Measurements from ENCODE around the gene S100A2. TPM values are rescaled to one million over a fixed set of nuclear protein-coding genes. Genes with fewer than 3 reads are reported as not detected.
A peak's percentile ranks its signal among the peaks of the same experiment; 100 is the strongest.

Gene S100A2
- total RNA-seq, 1 donor from 2014 or later: 2.2 TPM

GRCh38 chr1:153546796-153547559, 18.7 kb downstream of the S100A2 start:
- no peak for DNase-seq (ENCODE audit: low read depth in 2 of 2)

DNA sequence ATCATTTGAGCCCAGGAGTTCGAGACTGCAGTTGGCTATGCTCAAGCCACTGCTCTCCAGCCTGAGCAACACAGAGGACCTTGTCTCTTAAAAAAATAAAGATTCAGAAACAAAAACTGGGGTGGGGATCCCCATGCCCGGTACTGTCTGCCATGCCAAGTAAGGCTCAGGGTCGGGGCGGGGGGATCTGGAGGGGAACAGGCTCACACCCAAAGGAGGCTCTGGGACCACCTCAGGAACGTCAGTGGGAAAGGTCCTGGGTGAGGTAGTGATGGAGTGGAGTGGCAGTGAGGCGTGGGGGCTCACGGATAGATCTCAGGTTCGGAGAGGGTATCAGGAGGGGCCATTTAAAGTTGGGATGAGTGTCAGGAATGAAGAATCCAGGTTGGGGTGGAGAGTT, 19.3 kb downstream of the S100A2 start:
- DNase-seq (ENCODE audit: low read depth in 2 of 2): no peak

- peak; percentile 82 to 92 for DNase-seq (ENCODE audit: low read depth in 2 of 2)
Observed at GRCh38 chr1:153545067-153546055, 20.3 kb downstream of the S100A2 start, which contains the start of gene S100A4. TSS of gene S100A4 (minus strand) at chr1:153545806. CDS start at chr1:153544794, 1,012 bp downstream.

- no peak for DNase-seq (ENCODE audit: low read depth in 2 of 2)
Observed at GRCh38 chr1:153544453-153545066, 21.1 kb downstream of the S100A2 start.

GRCh38 chr1:153543736-153544135, 21.9 kb downstream of the S100A2 start:
- no peak for DNase-seq (ENCODE audit: low read depth in 2 of 2)

GRCh38 chr1:153542956-153543711, 22.5 kb downstream of the S100A2 start:
- no peak for DNase-seq (ENCODE audit: low read depth in 2 of 2)

GRCh38 chr1:153541641-153542590, 23.7 kb downstream of the S100A2 start:
- no peak for DNase-seq (ENCODE audit: low read depth in 2 of 2)

- DNase-seq (ENCODE audit: low read depth in 2 of 2): no peak
Observed at GRCh38 chr1:153540394-153541361, 25.0 kb downstream of the S100A2 start, which contains the start of gene S100A5. TSS of gene S100A5 (minus strand) at chr1:153540934. CDS start at chr1:153540191, 743 bp downstream.

DNA sequence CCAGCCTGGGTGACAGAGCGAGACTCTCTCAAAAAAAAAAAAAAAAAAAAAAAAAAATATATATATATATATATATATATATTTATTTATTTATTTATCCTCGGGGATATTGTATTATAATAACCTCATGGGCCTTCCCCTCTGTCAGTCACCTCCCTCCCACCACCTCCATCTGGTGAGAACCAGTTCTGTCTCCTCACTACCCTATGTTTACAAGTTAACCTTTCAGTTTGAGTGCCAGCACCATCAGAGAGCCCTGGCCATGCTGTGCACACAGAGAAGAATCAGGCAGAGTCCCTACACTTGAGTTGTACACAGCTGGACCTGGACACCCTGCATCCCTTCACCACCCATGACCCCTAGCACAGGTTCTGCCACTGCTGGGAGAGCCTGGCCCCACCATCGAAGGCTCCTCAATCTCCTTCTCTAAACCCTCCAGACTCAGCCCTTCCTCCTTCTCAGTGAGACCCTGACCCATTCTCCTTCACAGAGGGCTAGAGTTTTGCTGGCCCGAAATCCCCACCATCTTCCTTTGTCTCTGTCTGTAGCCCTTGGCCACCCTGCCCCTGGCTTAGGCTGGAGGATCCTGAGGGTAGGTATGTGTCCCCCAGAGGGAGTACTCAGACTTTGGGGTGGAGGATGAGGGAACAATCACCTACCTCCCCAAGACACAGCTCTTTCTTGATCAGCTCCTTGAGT, 26.1 kb downstream of the S100A2 start:
- no peak for DNase-seq (ENCODE audit: low read depth in 2 of 2)

- peak in 1 of 2 donors; percentile 16 for DNase-seq (ENCODE audit: low read depth in 2 of 2)
Observed at GRCh38 chr1:153538315-153538821, 27.3 kb downstream of the S100A2 start.

DNA sequence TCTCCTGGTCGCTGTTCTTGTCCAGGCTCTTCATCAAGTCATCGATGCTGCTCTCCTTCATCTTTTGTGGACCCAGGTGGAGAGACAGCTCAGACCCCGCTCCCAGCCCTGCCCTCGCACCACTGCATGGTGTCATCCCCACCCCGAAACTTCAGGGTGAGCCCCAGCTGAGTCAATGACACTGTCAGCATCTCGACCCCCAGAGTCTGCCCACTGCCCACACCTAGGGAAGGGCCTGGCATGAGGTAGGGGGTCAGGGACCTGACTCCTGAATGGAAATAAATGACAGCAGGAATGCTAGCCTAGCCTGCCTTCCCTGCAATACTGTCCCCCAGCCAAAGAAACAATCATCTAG, 28.3 kb downstream of the S100A2 start:
- no peak for DNase-seq (ENCODE audit: low read depth in 2 of 2)

DNA sequence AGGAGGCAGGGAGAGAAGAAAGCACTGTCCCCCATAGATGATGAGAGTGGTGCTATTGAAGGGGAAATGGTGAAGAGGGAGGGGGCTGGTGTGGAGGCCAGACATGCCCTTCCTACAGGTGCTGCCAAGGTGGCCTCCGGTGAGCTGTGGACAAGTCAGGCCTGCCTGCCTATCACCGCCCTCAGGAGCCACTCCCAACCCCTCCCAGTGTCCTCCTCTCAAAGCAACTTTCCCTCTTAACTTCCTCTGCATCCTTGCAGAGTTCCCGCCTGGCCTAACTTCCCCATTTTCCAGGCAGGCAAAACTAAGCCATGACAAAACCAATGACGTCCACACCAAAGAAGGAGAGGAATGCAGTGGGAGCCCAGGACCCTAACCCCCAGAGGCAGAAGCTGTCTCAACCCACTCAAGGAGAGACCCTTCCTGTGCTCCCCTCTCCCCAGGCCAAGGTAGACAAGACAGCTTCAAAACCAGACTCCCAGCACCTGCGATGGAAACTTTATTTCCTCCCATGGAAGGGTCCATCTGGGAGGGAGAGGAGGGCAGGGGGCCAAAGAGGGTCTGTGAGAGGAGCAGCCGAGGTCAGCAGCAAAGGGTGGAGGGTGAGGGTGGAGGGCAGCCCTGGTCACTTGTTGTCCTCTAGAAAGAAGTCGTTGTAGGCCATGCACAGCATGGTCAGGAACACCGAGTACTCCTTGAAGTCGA, 28.8 kb downstream of the S100A2 start:
- no peak for DNase-seq (ENCODE audit: low read depth in 2 of 2)

DNA sequence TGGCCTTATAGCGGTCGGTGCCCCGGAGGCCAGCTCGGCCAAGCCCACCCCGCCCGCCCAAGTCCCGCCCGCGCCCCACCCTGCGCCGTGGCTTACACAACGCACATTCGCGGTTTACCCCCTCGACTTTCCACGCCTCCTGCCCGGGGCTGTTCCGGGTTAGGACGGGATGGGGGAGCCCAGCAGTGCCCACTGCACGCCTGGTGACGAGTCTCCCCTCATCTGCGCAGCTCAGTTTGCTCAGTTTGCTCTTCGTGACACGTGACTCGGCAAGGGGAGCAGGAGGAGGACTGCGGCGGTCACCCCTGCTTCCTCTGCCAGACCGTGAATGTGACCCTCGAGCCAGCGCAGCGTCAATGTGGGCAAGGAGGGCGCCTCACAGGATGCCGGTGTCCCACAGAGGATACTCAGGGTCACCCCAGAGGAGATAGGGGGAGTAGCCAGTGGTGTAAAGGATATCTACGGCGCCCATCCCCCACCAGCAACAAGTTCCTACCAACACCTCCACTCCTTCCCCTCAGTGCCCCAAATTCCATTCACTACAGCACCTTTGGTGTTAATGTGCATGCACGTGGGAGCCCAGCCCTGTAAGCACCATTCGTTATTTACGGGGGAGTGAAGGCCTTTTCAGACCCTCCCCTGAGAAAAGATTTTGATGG, 29.5 kb downstream of the S100A2 start:
- peak; percentile 52 to 80 for DNase-seq (ENCODE audit: low read depth in 2 of 2)

DNA sequence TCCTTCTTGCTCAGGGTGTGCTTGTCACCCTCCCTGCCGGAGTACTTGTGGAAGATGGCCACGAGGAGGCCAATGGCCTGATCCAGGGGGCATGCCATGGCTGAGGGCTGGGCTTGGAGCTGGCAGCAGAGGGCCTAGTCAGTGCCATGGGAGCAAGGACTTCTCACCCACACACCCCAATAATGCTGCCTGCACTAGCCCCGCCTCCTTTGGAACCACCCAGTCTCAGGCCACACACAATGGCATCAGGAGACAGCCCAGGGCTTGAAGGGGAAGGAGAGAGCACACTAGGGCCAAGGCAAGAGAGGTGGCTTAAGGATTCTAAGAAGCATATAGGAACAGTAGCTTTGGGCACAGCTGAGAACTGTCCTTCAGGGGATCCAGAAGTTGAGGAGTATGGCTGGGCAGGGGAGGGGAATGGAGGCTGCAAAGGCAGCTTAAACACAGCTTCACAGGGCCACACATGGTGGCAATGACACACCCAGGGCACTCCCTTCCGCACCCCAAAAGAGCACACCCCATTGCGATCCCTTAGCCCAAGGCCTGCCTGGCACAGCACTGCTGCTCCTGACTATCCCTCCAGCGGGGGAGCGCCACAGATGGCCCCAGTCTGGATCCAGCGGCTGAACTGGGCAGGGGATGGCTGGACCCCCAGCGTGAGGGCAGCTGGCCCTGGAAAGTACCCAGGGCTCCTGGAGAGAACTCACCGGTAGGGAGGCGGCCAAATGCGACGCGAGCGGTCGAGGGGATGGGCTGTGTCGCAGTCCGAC, 30.2 kb downstream of the S100A2 start, which contains the start of gene S100A6:
Gene S100A6 (minus strand): TSS at position 750 of the 770 bp plus-strand sequence. CDS start 652 bp downstream, at position 98.
- DNase-seq (ENCODE audit: low read depth in 2 of 2): peak in 1 of 2 donors; percentile 49

GRCh38 chr1:153534925-153535241, 30.8 kb downstream of the S100A2 start:
- no peak for DNase-seq (ENCODE audit: low read depth in 2 of 2)

Measured in dermis microvascular lymphatic vessel endothelial cell (primary cell).